GM12891 (cell line): ENCODE data around the gene CHD9.

Source experiments
- POLR2A ChIP-seq: IDR thresholded peaks from 2 replicates; pipeline ENCODE4 v1.6.1; 2011; ENCODE audit warnings: low read depth, low read length, control low read depth
- POLR2AphosphoS5 ChIP-seq: IDR thresholded peaks from 2 replicates; pipeline ENCODE4 v1.6.1; 2011; ENCODE audit warnings: low read depth, low read length, control low read depth
- TAF1 ChIP-seq: IDR thresholded peaks from 2 replicates; pipeline ENCODE4 v1.6.1; 2011; ENCODE audit warnings: low read depth, low read length, control low read depth

GRCh38 chr16:53126390-53126789, 71.6 kb downstream of the CHD9 start:
- no peak for TF ChIP-seq POLR2A
- no peak for TF ChIP-seq TAF1
- TF ChIP-seq POLR2AphosphoS5 = no peak
